Measurements from ENCODE around the gene SREBF2.
"Not testable (repeated sequence)": the region's sequence is repeated elsewhere in the genome, so short reads cannot be mapped to it uniquely, and the experiment has no call there.

SREBF2 gene

GRCh38 chr22:41842996-41843970 is 10.4 kb downstream of the SREBF2 start:
- DNase-seq: no peak

GRCh38 chr22:41844036-41844435 is 11.1 kb downstream of the SREBF2 start:
- no peak for DNase-seq

- no peak for DNase-seq
Observed at GRCh38 chr22:41844513-41844912, 11.6 kb downstream of the SREBF2 start.

- DNase-seq: no peak
Observed at GRCh38 chr22:41845380-41846267, 12.7 kb downstream of the SREBF2 start.

GRCh38 chr22:41846268-41846987 is 13.5 kb downstream of the SREBF2 start:
- no peak for DNase-seq

- DNase-seq: no peak
Observed at GRCh38 chr22:41847300-41847699, 14.4 kb downstream of the SREBF2 start.

- DNase-seq: no peak
Observed at GRCh38 chr22:41848468-41848867, 15.6 kb downstream of the SREBF2 start.

- no peak for DNase-seq
Observed at GRCh38 chr22:41856469-41856868, 23.6 kb downstream of the SREBF2 start.

- DNase-seq: no peak
Observed at GRCh38 chr22:41857155-41857859, 24.4 kb downstream of the SREBF2 start.

GRCh38 chr22:41857860-41858199 is 24.9 kb downstream of the SREBF2 start:
- no peak for DNase-seq

GRCh38 chr22:41862160-41862529 is 29.2 kb downstream of the SREBF2 start:
- no peak for DNase-seq

- no peak for DNase-seq
Observed at GRCh38 chr22:41862530-41863266, 29.8 kb downstream of the SREBF2 start.

- DNase-seq: no peak
Observed at GRCh38 chr22:41863472-41863871, 30.6 kb downstream of the SREBF2 start.

- no peak for DNase-seq
Observed at GRCh38 chr22:41868556-41868955, 35.7 kb downstream of the SREBF2 start.

- not testable (repeated sequence) for DNase-seq
Observed at GRCh38 chr22:41870081-41870480, 37.2 kb downstream of the SREBF2 start.

- DNase-seq: no peak
Observed at GRCh38 chr22:41870786-41871185, 37.9 kb downstream of the SREBF2 start.

- DNase-seq: no peak
Observed at GRCh38 chr22:41873391-41873790, 40.5 kb downstream of the SREBF2 start.

GRCh38 chr22:41874090-41874489 is 41.2 kb downstream of the SREBF2 start:
- no peak for DNase-seq

- no peak for DNase-seq
Observed at GRCh38 chr22:41875531-41876270, 42.8 kb downstream of the SREBF2 start.

GRCh38 chr22:41876275-41876674 is 43.4 kb downstream of the SREBF2 start:
- DNase-seq: no peak

- no peak for DNase-seq
Observed at GRCh38 chr22:41876675-41877074, 43.8 kb downstream of the SREBF2 start.

Measured in NCI-H1105 (cell line).